ENCODE results near the gene FAM3D. TPM values are rescaled to one million over a fixed set of nuclear protein-coding genes. Genes with fewer than 3 reads are reported as not detected.

The FAM3D gene
- total RNA-seq, 1 donor from 2014 or later = not detected

DNA sequence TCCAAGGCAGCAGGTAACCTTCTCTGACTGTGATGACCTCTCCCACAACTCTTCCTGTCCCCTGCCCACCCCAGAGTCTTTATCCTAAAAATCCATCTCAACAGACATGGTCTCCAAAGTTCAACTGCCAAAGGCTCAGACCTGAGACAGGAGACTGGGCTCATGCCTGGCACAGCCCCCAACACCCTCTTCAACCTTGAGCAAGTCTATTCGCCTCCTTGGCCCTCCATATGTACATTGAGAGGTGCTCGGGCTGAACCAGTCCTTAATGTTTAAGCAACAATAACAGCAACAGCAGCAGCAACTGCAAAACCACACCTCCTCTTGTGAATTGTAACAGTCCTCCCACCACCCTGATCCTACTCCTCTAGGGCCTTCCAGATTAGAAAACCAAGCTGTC, 9.9 kb downstream of the FAM3D start:
- DNase-seq (ENCODE audit: low read depth) = no peak

DNA sequence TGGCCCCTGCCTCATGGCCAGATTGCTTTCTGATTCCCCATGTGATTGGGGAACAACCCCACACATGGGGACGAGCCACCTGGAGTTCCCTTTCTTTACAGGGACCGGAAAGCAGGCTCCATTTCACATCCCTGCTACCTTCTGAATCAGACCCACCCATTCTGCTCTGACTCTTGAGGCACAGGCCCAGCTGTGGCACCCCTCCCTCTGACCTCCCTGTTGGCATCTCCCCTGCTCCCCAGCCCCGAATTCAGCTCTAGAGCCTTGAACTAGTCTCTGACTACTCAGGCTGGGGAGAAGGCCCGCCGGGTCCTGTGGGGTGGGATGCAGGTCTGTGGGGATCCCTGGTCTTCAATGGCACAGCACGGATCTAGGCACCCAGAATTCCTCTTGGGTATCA, 12.1 kb downstream of the FAM3D start:
- DNase-seq (ENCODE audit: low read depth) = no peak

DNA sequence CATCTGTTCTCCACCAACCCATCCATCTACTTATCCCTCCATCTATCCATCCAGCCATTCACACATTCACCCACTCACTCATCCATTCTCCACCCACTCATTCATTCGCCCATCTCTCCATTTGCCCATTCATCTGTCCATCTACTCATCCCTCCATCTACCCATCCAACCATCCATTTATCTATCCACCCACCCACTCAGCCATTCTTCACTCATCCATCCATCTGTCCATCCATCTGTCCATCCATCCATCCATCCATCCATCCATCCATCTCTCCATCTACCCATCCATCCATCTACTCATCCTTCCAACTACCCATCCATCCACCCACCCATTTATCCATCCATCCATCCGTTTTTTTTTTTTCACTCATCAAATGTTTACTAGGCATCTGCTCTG, 13.9 kb downstream of the FAM3D start:
- no peak for DNase-seq (ENCODE audit: low read depth)

GRCh38 chr3:58651276-58651675, 15.3 kb downstream of the FAM3D start:
- no peak for DNase-seq (ENCODE audit: low read depth)

- no peak for DNase-seq (ENCODE audit: low read depth)
Measured at GRCh38 chr3:58647381-58648141, 19.0 kb downstream of the FAM3D start.

- no peak for DNase-seq (ENCODE audit: low read depth)
Measured at GRCh38 chr3:58646503-58646902, 20.1 kb downstream of the FAM3D start.

GRCh38 chr3:58645726-58646125, 20.8 kb downstream of the FAM3D start:
- DNase-seq (ENCODE audit: low read depth) = no peak

- no peak for DNase-seq (ENCODE audit: low read depth)
Measured at GRCh38 chr3:58642846-58643245, 23.7 kb downstream of the FAM3D start.

DNA sequence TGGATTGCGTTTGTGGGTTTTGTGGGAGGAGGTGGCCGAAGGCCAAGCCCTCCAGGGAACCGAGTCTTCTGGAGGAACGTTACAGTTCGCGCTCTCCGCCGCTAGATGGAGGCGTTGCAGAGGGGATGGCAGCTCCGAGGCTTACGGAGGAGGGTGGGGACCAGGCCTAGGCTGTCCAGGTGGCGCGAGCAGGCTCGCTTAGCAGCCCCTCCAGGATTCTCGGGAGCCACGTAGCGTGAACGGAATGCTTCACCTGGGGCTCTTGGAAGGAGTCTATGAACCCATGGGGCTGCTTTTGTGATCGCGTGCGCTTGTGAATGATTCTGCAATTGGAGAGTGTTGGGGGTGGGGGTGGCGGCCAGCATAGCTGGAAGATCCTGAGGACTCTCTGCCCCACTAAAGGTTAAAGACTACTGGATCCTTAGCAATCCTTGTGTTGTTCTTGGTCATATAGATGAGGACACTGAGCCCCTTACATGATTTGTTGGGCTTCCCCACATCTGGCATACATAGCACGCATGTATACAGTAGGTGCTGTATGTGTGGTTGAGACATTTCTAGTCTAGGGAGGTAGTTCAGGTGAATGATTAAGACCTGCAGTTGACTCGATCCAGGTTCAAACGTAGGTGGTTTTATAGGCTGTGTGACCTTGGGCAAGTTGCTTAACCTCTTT, 25.7 kb downstream of the FAM3D start:
- DNase-seq (ENCODE audit: low read depth) = peak; percentile 57

DNA sequence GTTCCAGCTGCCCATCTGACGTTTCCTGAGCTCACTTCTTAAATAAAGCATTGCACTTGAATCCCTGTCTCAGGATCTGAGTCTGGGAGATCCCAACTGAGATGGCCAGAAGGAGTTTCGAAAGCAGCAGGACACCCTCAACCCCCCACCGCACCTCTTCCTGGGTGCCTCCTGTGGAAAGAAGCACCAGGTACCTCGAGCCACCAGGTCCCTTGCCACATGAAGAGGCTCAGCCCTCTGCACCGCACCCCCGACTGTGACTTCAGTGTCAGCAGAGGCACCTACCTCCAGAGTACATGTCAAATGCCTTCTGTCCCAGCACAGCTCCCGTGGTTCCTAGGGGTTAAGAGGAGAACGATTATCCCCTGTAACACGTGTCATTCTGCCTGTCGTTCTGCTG, 26.7 kb downstream of the FAM3D start:
- no peak for DNase-seq (ENCODE audit: low read depth)

- DNase-seq (ENCODE audit: low read depth) = no peak
Measured at GRCh38 chr3:58639001-58639400, 27.6 kb downstream of the FAM3D start.

DNA sequence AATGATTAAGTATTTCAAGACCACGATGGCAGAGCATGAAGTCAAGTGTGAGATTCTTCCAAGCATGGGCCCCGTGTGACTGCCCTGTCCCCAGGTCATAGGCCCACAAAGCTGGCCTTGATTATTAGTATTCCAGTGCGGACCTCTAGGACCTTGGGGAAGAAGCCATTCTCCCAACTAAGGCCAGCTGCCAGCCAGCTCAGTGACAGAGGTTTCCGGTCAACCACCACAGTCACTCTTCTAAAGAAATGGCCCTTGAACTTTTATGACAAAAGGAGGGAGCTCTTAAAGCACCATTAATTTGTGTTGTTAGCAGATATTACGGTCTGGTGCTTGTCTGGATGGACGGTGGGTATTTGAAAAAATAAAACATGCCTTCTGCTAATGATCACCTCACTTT, 28.0 kb downstream of the FAM3D start:
- DNase-seq (ENCODE audit: low read depth) = no peak

GRCh38 chr3:58637509-58637908, 29.1 kb downstream of the FAM3D start:
- no peak for DNase-seq (ENCODE audit: low read depth)

DNA sequence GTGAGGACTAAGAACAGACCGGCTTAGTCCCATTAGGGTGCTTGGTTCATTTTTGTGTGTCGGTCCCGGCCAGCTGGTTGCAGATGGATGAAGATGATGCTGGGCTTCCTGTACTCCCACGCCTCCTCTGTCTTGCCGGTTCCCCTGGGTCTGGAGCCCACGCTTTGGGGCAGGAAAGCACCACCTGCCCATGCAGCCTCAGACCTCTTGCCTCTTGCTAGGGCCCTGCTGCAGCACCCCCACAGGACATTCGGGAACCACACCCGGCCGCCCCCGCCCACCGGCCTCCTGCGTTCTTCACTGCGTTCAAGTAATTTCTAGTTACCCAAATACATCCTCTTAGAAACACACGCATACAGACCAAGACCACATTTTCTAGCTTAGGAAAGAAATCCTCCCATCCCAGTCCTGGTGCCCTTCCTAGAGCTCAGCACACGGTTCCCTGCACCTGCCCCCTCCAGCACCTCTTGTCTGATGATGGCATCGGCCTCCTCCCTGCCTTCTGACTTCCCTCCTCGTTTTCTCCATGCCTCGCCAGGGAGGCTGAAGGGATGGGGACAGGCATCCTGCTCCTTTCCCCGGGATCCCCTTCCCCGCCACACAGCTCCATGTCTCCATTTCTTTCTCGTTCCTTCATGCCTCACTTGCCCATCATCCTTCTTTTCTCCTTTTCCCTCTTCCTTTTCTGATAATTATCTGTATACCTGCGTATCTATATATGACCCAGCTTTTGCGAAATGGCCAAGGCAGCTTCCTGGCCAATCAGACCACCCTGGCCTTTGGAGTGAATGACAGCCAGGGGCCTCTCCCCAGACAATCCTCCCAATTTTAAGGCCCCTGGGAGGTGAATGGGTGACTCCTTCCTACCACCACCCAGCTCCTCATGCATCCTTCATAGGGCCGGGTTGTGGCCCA, 30.9 kb downstream of the FAM3D start:
- DNase-seq (ENCODE audit: low read depth) = no peak

DNA sequence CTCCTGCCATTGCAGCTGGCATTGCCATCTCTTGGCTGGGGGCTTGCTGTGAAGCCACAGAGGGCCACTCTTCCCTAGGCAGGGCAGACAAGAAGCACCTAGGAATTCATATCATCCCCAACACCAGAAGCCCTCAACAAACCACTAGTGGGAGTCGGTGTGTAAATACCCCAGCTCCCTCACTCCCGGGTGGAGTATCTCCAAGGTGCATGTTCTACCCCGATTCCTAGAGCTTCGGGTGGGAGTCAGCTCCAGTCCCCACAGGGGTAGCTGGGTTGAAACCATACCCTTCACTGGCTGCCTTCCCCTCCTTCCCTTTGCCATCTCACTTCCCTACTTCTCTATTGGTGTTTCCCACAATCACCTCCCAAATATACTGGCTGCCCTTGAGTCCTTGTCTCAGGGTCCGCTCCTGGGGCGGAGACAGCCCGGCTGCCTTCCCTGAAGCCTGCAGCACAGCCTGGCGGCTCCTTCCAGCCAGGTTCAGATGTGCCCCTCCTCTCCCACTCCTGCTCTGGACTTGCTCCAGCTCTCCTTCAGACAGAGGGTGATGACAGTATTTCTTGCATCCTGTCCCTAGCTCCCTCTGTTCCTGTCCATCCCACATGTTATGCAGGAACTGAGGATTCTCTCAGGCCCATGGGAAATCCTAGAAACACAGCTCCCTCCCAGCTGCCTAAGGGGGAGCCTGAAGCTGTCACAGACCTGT, 33.3 kb downstream of the FAM3D start:
- DNase-seq (ENCODE audit: low read depth) = no peak

DNA sequence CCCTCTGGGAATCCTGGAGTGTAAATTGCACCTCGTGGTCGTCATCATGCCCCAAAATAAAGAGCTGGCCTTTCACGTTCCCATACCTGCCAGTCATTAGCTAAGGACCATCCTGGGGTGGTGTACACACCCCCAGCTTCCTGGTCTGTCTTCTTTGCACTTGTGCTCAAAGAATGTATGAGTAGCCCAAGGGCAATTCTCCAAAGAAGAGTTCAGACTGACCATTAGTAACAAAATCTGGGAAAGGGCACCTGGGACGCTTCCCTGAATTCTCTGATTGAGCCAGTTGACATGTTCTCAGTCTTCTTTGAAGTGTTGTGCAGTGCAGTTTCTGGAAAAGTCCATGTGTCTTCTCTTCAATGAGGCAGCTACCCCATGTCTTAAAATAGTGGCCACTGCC, 34.8 kb downstream of the FAM3D start:
- no peak for DNase-seq (ENCODE audit: low read depth)

GRCh38 chr3:58630710-58631092, 35.9 kb downstream of the FAM3D start:
- no peak for DNase-seq (ENCODE audit: low read depth)

DNA sequence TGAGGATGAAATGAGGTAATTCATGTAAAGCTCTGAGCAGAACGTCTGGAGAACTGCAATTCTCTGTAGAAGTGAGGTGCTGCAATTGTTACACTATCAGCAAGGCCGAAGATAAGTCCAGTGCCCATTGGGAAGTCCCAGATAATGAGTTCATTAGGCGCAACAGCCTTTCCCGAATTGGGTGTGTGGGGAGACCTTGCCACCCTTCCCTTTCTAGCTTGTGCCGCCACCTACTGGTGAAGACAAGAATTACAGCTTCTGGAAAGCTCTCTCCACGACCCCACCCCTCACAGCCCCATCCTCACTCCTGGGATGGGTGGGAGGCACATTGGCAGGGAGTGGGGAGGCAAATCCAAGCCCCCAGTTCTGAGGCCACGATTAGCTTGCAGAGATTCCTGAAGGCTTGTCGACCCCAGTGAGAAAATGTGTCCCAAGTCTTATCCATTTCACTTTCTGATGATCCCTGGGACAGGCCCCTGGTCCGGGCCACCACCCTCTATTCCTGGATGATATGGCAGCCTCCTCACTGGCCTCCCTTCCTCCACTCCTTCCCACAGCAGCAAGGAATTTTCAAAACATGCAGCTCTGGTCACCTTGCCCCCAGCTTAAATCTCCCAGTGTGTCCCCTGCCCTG, 36.4 kb downstream of the FAM3D start:
- DNase-seq (ENCODE audit: low read depth) = peak; percentile 45

GRCh38 chr3:58629629-58630028, 36.9 kb downstream of the FAM3D start:
- no peak for DNase-seq (ENCODE audit: low read depth)

DNA sequence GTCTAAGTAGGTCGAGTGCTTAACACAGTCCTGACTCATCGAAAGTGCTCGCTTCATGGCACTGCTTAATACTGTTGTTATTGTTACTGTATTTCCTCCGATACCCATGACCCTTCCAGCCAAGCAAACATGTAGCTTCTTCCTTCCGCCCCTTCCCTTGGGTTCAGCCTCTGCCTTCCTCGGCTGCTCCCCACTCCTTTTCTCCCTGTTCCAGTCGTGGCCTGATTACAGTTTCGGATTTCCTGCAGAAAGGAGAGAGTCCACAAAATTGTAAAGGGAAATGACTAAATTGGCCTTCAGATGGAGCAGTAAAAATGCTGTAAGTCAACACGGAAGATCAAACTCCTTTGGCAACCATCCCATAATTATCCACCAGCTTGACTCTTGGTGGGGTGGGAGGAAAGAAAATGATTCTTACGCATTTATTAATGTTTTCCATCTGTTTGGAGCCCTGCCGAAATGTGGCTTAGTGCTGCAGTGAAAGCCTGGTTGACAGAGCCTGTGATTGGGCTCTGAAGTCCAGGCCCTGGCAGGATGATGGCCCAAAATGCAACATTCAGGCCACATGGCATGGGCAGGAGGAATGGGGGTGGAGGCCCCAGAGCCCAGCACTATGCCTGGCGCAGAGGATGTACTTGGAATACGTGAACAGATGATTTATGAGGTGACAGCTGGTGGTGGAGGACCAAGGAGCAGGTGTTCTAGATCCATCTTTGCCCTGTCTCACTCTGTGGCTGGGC, 37.6 kb downstream of the FAM3D start:
- peak; percentile 61 for DNase-seq (ENCODE audit: low read depth)

DNA sequence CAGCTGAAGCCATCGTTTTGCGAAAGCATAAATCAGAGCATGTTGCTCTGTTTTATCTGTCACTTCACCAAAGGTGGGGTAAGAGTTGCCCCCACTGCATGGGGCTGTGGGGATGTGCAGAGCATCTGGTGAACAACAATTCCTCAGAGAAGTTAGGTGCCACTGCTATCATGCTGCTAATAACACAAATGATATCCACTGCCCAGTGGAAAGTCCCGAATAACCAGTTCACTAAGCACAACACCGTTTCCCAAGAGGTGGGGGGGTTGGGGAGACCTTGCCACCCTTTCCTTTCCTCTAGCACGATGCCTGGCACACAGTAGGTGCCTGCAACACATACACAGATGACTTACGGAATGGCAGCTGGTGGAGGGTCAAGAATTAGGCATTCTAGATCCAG, 38.6 kb downstream of the FAM3D start:
- peak; percentile 44 for DNase-seq (ENCODE audit: low read depth)

All from renal cortical epithelial cell (primary cell).